Measurements from ENCODE around the gene UBE2E3. TPM values are rescaled to one million over a fixed set of nuclear protein-coding genes. Genes with fewer than 3 reads are reported as not detected.

Gene UBE2E3
- total RNA-seq, result 100 to 1,000 TPM in 2 of 5 donors, 10 to 100 TPM in 3; 11.9 to 560 (median 84.0) TPM
- 100 to 1,000 TPM in 1 of 3 donors, 10 to 100 TPM in 2; 49.8 to 109 (median 73.6) TPM for polyA plus RNA-seq
- long read RNA-seq, donor 1, transcript UBE2E3-202 (6 exons, 1,570 nt), result major isoform, 16 of 28 reads
- long read RNA-seq, donor 1, partial matches to known transcripts, result 5 of 28 reads
- long read RNA-seq, donor 1, other reads (novel, unspliced or antisense), result 5 of 28 reads
- long read RNA-seq, donor 2, transcript UBE2E3-202 (6 exons, 1,570 nt), result major isoform, 32 of 42 reads
- long read RNA-seq, donor 2, partial matches to known transcripts, result 6 of 42 reads
- long read RNA-seq, donor 2, other reads (novel, unspliced or antisense), result 0 of 42 reads
- long read RNA-seq, donor 3, transcript UBE2E3-202 (6 exons, 1,570 nt), result major isoform, 16 of 29 reads
- long read RNA-seq, donor 3, partial matches to known transcripts, result 7 of 29 reads
- long read RNA-seq, donor 3, other reads (novel, unspliced or antisense), result 0 of 29 reads
- long read RNA-seq, donor 4, partial matches to known transcripts, result 0 of 2 reads
- long read RNA-seq, donor 4, other reads (novel, unspliced or antisense), result 0 of 2 reads
- long read RNA-seq, donor 5, transcript UBE2E3-202 (6 exons, 1,570 nt), result major isoform, 38 of 68 reads
- long read RNA-seq, donor 5, partial matches to known transcripts, result 21 of 68 reads
- long read RNA-seq, donor 5, other reads (novel, unspliced or antisense), result 6 of 68 reads
- long read RNA-seq, donor 6, result 0 reads
- long read RNA-seq, donor 7, transcript UBE2E3-202 (6 exons, 1,570 nt), result major isoform, 32 of 73 reads
- long read RNA-seq, donor 7, partial matches to known transcripts, result 30 of 73 reads
- long read RNA-seq, donor 7, other reads (novel, unspliced or antisense), result 7 of 73 reads
- long read RNA-seq, donor 8, transcript UBE2E3-202 (6 exons, 1,570 nt), result major isoform, 36 of 78 reads
- long read RNA-seq, donor 8, partial matches to known transcripts, result 26 of 78 reads
- long read RNA-seq, donor 8, other reads (novel, unspliced or antisense), result 9 of 78 reads
- long read RNA-seq, donor 9, transcript UBE2E3-202 (6 exons, 1,570 nt), result major isoform, 28 of 89 reads
- long read RNA-seq, donor 9, partial matches to known transcripts, result 47 of 89 reads
- long read RNA-seq, donor 9, other reads (novel, unspliced or antisense), result 8 of 89 reads
- long read RNA-seq, donor 10, transcript UBE2E3-202 (6 exons, 1,570 nt), result major isoform, 6 of 12 reads
- long read RNA-seq, donor 10, partial matches to known transcripts, result 5 of 12 reads
- long read RNA-seq, donor 10, other reads (novel, unspliced or antisense), result 0 of 12 reads

GRCh38 chr2:180980106-180980942, at the start of gene UBE2E3:
Gene UBE2E3, plus strand, starts transcription at chr2:180980605. Its CDS starts 1,438 bp downstream, at chr2:180982043.
- peaks cover 20 to 50% (median 38%) of the 10 kb centered on the region in 4 donors for H3K4me1 ChIP-seq
- H3K27ac ChIP-seq, result peak within 1 kb of the TSS; percentile 83 to 98 (median 94)
- H3K27me3 ChIP-seq, result no peaks in the 10 kb centered on the region
- peaks cover 0 to 4% (median 0%) of the 10 kb centered on the region in 4 donors for H3K36me3 ChIP-seq
- H3K9me3 ChIP-seq, result no peaks in the 10 kb centered on the region
- WGBS, 5 donors, result 0 to 1% (median 0%) methylated on average over 25 to 106 of the region's 106 CpGs
- peak; percentile 87 to 94 for DNase-seq
- TF ChIP-seq, protein P1, sequence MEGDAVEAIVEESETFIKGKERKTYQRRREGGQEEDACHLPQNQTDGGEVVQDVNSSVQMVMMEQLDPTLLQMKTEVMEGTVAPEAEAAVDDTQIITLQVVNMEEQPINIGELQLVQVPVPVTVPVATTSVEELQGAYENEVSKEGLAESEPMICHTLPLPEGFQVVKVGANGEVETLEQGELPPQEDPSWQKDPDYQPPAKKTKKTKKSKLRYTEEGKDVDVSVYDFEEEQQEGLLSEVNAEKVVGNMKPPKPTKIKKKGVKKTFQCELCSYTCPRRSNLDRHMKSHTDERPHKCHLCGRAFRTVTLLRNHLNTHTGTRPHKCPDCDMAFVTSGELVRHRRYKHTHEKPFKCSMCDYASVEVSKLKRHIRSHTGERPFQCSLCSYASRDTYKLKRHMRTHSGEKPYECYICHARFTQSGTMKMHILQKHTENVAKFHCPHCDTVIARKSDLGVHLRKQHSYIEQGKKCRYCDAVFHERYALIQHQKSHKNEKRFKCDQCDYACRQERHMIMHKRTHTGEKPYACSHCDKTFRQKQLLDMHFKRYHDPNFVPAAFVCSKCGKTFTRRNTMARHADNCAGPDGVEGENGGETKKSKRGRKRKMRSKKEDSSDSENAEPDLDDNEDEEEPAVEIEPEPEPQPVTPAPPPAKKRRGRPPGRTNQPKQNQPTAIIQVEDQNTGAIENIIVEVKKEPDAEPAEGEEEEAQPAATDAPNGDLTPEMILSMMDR (IDR thresholded peaks at IDR 0.05), result peak in 4 of 7 experiments; percentile 17 to 82 (median 72)
- no peak for TF ChIP-seq EP300 (IDR thresholded peaks at IDR 0.05)
- TF ChIP-seq POLR2AphosphoS5 (IDR thresholded peaks at IDR 0.05), result peak in 2 of 3 donors; percentile 45 to 54
- intact Hi-C loops (cut with DNase I; ENCODE audit: low total_unique reads), result no loop called here
- H3K4me3 ChIP-seq, result peak within 1 kb of the TSS; percentile 59 to 69 (median 66)

- intact Hi-C loops (cut with DNase I; ENCODE audit: low total_unique reads), result no loop called here
- Histone ChIP-seq H3K27ac (no peak overlapping the region), H3K4me3 (no peak overlapping the region), H3K4me1 (no peaks in the 10 kb centered on the region), H3K36me3 (no peaks in the 10 kb centered on the region), H3K9me3 (no peaks in the 10 kb centered on the region), H3K27me3 (no peaks in the 10 kb centered on the region)
- TF ChIP-seq POLR2AphosphoS5 (IDR thresholded peaks at IDR 0.05) (no peak), POLR2A (IDR thresholded peaks at IDR 0.05) (no peak), EP300 (IDR thresholded peaks at IDR 0.05) (no peak)
- TF ChIP-seq, protein P1 (IDR thresholded peaks at IDR 0.05), result no peak
- no peak for DNase-seq
Observed at GRCh38 chr2:180931841-180932240, 48.6 kb upstream of the UBE2E3 start.

- 91 to 98% (median 96%) methylated on average over 1 of the region's 1 CpG for WGBS, 5 donors
- no peak for DNase-seq
- intact Hi-C loops (cut with DNase I; ENCODE audit: low total_unique reads), result no loop called here
Observed at GRCh38 chr2:180933332-180933731, 47.1 kb upstream of the UBE2E3 start.

More at GRCh38 chr2:180933332-180933731, 47.1 kb upstream of the UBE2E3 start:
- H3K27me3 ChIP-seq, result no peaks in the 10 kb centered on the region
- H3K4me3 ChIP-seq, result no peak overlapping the region
- TF ChIP-seq, protein P1 (IDR thresholded peaks at IDR 0.05), result no peak
- TF ChIP-seq EP300 (IDR thresholded peaks at IDR 0.05) (no peak), POLR2AphosphoS5 (IDR thresholded peaks at IDR 0.05) (no peak), POLR2A (IDR thresholded peaks at IDR 0.05) (no peak)
- no peaks in the 10 kb centered on the region for H3K9me3 ChIP-seq
- no peaks in the 10 kb centered on the region for H3K36me3 ChIP-seq
- no peak overlapping the region for H3K27ac ChIP-seq
- no peaks in the 10 kb centered on the region for H3K4me1 ChIP-seq
